GM12873 (cell line): Measurements from ENCODE around the gene RAD51B.

Experiments used
- CTCF ChIP-seq: IDR thresholded peaks from 2 replicates; pipeline ENCODE4 v1.5.1; 2012; ENCODE audit warnings: low read depth, mild to moderate bottlenecking, moderate library complexity, low read length, control low read depth; ENCODE audit not compliant: insufficient read depth; ENCODE audit errors: missing control alignments

Gene RAD51B

GRCh38 chr14:68018598-68018997 is 199.0 kb downstream of the RAD51B start:
- TF ChIP-seq CTCF = no peak

- TF ChIP-seq CTCF = no peak
These were observed 200.9 kb downstream of the RAD51B start for GRCh38 chr14:68020493-68020892.

- TF ChIP-seq CTCF = no peak
These were observed 201.6 kb downstream of the RAD51B start for GRCh38 chr14:68020999-68021663.

- TF ChIP-seq CTCF = no peak
These were observed 207.7 kb downstream of the RAD51B start for GRCh38 chr14:68027276-68027675.

- TF ChIP-seq CTCF = no peak
These were observed 208.5 kb downstream of the RAD51B start for GRCh38 chr14:68028075-68028474.

GRCh38 chr14:68032154-68032553 is 212.6 kb downstream of the RAD51B start:
- TF ChIP-seq CTCF = no peak

- no peak for TF ChIP-seq CTCF
These were observed 213.9 kb downstream of the RAD51B start for GRCh38 chr14:68033336-68033932.
